RCC 7860 (cell line): Measurements from ENCODE around the gene OSBPL5.

Experiments used
- DNase-seq: peaks from one replicate; pipeline ENCODE4 v3.0.0-alpha.2; 2015; ENCODE audit warnings: low spot score
- FAIRE-seq: peaks from 2 replicates; lab custom pipeline; 2012; peaks lifted over from hg19 to GRCh38; lab: Jason Lieb, UNC

OSBPL5 gene

GRCh38 chr11:3105791-3106735, 59.0 kb downstream of the OSBPL5 start:
- DNase-seq (no peak), FAIRE-seq (no peak)

DNA sequence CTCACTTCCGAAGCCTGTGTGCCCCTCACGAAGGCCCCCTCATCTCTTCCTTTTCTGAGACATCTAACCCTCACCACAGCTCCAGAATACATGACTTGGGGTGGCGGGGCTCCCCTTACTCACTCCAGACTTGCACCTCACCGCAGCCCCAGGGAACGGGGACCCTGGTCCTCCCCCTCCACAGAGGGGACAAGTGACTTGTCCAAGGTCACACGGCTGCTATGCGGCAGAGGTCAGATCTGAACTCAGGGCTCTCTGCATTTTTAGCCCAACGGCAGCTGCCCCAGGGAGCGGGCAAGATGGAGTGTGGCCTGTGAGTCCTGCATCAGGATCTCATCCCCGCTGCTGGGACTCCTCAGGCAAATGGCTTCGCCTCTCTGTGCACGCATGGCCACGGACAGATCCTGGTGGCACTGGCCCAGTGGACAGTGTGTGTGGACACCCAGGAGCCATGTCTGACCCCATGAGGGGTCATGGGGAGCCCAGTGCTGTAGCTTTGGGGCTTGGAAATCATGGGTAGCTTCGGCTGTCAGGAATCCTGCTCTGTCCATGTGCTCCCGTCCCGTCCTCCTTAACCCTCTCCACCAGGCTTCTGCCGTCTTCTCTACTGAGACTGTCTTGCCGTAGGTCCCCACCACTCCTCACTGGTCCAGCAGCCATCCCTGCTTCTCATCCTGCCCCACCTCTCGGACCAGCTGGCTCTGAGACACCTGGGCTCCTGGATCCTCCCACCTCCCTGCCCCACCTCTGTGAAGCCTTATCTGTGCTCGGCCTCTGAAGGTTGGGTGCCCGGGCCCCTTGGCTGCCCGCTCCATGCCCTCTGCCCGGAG, 59.9 kb downstream of the OSBPL5 start:
- DNase-seq = no peak
- FAIRE-seq = no peak

DNA sequence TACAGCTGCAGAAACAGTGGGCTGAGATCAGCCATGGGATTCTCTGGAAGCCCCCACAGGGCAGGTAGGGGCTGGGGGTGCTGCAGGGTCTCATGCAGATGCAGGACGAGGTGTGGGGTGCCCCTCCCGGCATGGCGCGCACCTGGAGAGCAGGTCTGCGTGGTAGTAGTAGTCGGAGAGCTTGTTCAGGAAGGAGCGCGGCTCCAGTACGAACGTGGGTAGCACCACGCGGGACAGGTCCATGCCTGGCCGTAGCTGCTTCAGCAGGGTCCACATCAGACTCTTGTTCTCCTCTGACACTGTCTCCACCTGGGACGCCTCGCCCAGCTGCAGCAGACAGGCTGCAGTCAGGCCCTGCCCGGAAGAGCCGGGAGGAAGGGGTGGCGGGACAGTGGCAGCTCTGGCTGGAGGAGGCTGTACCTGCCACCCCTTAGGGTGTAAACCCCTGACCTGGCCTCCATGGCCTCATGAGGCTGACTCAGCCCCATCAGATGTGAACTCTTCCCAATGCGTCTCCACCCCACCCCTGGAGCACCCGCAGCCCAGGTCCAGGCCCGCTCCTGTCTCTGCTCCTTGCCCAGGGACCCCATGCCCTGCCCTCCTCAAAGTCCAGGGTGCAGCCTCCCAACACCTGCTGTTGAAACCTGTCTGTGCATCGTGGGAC, 60.9 kb downstream of the OSBPL5 start:
- DNase-seq (no peak), FAIRE-seq (no peak)

DNA sequence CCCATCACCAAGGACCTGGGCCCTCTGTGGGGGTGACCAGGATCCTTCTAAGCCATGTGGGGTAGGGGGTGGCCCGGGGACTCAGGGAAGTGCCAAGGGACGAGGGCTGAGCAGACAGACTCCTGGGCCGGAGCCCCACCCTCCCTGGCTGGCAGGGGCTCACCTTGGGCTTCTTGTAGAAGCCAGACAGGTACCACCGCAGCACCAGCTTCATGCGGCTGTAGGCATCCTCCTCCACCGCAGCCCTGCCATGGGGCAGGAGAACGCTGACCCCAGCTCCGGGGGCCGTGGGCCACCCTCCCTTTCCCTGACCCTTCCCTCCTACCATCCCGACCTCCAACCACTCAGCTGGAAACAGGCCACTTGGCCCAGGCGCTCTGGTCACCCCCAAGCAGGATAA, 62.0 kb downstream of the OSBPL5 start:
- no peak for DNase-seq
- no peak for FAIRE-seq

DNA sequence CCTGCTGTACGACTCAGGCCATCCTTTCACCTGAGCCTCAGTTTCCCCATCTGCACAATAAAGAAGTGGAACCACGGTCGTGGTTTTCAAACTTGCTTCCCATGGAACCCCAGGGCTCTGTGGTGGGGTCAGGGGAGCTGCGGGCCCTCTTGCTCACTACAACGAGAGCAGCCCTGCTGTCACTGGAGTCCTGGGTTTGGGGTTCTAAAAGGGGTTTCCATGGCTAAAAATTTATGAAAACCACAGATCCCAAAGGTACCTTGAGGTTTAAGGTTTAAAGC, 62.5 kb downstream of the OSBPL5 start:
- FAIRE-seq (no peak), DNase-seq (no peak)

GRCh38 chr11:3101921-3102640, 63.0 kb downstream of the OSBPL5 start:
- DNase-seq (no peak), FAIRE-seq (no peak)

DNA sequence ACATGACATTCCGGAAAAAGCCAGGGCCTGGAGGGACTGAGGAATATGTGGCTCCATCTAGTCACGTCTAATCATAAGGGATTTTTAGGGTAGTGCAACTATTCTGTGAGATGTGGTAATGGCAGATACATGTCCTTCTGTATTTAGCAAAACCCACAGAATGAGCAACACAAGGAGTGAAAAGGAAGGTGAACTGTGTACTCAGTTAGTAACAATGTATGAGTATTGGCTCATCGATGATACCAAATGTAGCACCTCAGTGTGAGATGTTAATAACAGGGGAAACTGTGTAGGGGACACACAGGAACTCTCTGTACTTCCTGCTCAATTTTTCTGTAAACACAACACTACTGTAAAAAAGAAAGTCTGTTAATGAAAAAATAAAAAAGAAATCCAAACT, 65.9 kb downstream of the OSBPL5 start:
- FAIRE-seq (no peak), DNase-seq (no peak)

DNA sequence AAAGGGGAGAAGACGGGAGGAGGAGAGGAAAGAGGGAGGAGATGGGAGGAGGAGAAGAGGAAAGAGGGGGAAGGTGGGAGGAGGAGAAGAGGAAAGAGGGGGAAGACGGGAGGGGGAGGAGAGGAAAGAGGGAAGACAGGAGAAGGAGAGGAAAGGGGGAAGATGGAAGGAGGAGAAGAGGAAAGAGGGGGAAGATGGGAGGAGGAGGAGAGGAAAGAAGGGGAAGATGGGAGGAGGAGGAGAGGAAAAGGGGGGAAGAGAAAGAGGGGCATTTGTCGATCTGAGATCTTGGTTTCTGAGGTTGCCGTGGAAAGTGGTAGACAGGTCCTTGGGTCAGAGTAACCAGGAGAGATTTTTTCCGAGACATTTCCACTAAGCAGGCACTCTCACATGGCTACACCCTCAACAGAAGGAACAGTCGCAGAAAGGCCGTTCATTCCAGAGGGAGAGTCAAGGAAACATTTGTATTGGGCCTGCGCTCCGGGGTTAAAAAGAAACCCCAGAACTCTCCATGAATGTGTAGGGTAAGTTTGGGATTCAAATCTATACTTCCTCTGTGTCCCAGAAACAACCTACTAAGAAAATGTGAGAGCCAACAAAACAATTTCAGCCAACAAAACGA, 68.1 kb downstream of the OSBPL5 start:
- DNase-seq (no peak), FAIRE-seq (no peak)

GRCh38 chr11:3095712-3096361, 69.3 kb downstream of the OSBPL5 start:
- FAIRE-seq (no peak), DNase-seq (no peak)

- no peak for DNase-seq
- no peak for FAIRE-seq
These were observed 70.8 kb downstream of the OSBPL5 start for GRCh38 chr11:3094223-3094824.

DNA sequence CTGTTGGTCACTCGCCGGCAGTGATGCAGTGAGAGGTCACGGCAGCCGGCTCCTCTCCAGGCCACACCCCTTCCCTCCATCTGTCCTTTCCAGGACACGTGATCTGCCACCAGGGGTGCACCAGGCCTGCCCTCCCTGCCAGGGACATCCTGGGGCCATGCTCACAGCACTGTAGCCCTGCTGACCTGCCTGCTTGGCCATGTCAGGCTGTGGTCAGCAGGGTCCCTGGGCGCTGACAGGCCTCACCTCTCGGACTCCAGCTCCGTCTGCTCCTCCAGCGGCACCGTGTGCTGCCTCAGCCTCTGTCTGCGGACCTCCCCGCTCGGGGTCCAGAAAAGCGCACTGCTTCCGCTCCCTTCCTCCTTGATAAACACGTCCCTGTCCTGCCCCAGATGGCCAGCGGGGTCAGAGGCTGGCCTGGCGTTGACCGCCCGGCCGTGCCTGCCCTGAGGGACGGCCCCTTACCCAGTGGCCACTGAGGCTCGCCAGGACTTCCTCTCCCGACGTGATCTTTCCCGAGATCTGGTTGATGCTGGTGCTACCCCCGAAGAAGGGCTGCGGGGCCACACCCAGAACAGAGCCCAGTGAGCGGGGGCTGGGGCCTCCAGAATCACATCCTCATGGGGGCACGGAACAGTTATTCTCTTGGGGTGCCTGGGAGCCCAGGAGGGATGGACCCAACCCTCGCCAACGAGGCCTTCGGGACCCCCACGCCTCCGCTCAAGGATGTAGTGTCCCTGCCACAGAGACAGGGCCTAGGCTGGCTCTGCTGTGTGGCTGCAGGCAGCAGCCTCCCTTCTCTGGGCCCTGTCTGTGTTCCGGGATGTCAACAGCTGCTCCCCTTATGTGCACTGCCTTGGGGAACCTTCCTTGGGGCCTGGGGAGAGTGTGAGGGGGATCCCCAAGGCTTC, 71.6 kb downstream of the OSBPL5 start:
- FAIRE-seq = no peak
- DNase-seq = no peak

DNA sequence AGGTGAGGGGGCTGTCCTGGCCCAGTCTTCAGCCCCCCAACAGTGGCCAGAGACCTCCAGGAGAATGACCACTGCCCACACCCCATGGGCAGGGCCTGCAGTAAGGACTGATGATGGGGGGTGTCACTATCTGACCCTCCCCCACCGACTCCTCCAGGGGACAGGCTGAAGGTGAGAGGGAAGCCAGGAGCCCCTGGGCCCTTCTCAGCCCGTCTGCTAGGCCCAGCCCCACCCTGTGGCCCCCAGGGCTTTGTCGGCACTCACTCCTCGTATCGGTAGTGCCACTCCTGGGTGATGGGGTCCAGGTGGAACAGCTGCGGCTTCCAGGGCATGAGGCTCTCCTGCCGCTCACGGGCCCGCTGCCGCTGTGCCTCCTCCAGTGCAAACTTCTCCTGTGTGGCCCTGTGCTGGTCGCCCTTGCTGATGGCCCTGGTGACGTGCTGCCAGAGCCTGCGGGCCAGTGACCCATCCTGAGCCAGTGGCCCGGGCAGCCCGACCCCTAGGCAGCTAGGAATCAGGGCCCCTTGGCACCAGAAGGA, 72.4 kb downstream of the OSBPL5 start:
- FAIRE-seq (no peak), DNase-seq (no peak)

DNA sequence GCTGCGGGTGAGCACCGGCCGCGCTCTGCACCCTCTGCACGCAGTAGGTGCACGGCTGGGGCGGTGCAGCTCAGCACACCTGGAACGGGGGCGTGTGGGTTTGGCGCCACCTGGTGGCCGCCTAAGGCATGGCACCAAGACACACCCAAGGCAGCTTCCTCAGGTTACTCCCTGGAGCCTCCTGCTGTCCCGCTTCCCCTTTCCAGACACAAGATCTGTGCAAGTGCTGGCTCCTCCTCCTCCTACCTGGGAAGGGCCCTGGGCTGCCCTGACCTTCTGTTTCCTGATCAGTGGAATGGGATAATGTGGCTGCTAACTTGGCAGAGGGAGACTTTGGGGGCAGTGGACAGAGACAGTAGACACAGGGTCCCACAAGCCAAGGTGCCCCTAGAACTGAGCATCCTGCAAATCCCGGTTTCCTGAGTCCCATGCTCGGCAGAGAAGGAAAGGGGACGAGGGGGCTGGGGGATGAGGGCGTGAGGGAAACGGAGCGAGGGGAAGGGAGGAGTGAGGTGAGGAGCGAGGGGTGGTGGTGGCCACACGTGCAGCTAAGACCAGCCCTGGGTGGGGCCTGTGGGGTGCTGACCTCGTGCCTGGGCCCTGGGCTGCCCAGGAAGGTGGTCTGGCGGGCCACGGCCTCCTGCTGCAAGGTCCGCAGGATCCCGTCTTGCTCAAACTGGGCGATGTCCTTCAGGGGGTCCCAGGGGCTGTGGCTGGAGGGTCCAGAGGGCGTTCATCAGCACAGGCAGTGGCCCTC, 73.1 kb downstream of the OSBPL5 start:
- DNase-seq (peak; percentile 64), FAIRE-seq (no peak)

DNA sequence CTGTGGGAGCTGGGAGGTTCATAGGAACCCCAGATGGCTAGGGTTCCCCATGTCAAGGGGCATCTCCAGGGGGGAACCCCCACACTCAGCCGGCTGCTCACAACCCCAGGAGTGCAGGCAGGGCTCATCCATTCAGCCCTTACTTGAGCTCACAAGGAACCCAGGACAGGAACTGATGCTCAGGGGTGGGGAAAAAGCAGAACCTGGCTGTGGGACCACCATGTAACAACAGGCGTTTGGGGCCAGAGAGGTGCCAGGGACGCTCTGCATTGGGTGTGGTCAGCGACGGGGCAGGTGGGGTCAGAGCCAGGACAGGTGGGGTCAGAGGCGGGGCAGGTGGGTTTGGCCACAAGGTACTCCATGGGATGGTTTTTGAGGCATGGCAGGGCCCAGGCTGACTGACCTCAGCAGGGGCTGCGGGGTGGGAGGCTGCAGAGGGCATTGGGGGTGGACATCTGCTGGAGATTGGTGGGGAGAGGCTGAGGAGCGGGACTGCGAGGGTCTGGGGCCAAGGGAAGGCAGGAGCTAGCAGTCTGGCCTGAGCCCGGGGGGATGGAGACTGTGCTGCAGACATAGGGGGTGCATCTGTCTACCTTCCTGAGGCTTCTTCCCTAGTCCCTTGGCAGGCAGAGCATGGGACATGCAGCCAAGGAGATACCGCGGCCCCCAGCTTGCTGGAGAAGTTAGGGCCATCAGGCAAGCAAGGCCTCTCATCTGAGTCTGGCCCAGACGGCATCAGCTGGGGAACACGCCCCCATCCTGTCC, 73.8 kb downstream of the OSBPL5 start:
- FAIRE-seq (no peak), DNase-seq (no peak)

GRCh38 chr11:3090096-3090901, 74.8 kb downstream of the OSBPL5 start:
- FAIRE-seq (no peak), DNase-seq (no peak)
